Fibroblast of pulmonary artery (primary cell): ENCODE measurements around the gene REX1BD.

ENCODE experiments used
- DNase-seq: peaks from one replicate; pipeline ENCODE4 v3.0.0-alpha.2; 2010; ENCODE audit warnings: low read depth
- H3K4me3 ChIP-seq: replicated peaks from 2 replicates; pipeline ENCODE4 v1.5.1; 2011; ENCODE audit warnings: low read depth, mild to moderate bottlenecking, control low read depth, low read length, moderate library complexity
- TF ChIP-seq, protein P1 (sequence below): IDR thresholded peaks from 2 replicates; pipeline ENCODE4 v1.5.1; 2011; ENCODE audit warnings: mild to moderate bottlenecking, control low read depth, low read length, inconsistent platforms; ENCODE audit errors: missing control alignments

Gene REX1BD

DNA sequence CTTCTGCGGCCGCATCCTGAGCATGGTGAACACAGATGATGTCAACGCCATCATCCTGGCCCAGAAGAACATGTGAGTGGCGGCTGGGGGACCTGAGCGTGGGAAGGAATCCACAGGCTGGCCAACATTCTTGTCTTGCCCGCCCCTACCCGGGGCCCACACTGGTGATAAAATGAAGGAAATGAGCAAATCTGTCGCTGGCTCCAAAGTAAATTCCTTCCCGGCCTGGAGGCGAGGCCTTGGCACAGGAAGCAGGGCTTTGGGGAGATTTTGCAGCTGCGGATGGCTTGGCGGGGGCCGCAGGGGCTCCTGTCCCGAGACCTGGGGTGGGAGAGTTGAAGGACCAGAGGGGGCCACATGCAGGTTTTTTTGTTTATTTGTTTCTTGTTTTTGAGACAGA, 26.5 kb upstream of the REX1BD start:
- TF ChIP-seq, protein P1, sequence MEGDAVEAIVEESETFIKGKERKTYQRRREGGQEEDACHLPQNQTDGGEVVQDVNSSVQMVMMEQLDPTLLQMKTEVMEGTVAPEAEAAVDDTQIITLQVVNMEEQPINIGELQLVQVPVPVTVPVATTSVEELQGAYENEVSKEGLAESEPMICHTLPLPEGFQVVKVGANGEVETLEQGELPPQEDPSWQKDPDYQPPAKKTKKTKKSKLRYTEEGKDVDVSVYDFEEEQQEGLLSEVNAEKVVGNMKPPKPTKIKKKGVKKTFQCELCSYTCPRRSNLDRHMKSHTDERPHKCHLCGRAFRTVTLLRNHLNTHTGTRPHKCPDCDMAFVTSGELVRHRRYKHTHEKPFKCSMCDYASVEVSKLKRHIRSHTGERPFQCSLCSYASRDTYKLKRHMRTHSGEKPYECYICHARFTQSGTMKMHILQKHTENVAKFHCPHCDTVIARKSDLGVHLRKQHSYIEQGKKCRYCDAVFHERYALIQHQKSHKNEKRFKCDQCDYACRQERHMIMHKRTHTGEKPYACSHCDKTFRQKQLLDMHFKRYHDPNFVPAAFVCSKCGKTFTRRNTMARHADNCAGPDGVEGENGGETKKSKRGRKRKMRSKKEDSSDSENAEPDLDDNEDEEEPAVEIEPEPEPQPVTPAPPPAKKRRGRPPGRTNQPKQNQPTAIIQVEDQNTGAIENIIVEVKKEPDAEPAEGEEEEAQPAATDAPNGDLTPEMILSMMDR: no peak
- no peak overlapping the region for H3K4me3 ChIP-seq
- DNase-seq: peak; percentile 88

DNA sequence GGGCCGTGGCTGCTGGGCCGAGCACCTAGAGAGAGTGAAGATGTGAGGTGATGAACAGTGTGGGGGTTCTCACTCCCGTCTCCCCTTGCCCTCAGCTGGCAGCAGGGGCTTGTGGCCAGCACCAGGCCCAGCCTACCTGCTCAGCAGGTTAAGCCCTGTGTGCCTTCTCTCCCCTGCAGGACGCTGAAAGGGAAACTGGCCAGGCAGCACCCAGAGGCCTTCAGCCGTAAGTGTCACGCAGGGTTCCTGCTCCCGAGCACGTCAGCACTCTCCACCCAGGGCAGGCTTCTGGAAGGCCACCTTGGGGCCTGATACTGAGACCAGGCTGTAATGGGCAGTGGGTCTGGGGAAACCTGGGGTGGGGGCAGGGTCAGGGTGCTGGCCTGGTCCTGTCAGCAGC, 21.6 kb upstream of the REX1BD start:
- TF ChIP-seq, protein P1: no peak
- no peak overlapping the region for H3K4me3 ChIP-seq
- DNase-seq: no peak

DNA sequence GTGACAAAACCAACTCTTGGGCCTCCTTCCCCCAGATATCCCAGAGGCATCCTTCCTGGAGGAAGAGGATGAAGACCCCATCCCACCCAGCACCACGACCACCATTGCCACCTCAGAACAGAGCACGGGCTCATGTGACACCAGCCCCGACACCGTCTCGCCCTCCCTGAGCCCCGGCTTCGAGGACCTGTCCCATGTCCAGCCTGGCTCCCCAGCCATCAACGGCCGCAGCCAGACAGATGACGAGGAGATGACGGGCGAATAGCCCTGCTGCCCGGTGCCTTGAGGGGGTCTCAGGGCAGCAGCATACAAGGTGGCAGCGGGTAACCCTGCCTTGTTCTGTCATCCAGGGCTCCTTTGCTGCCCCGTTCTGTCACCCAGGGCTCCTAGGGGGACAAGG, 20.2 kb upstream of the REX1BD start:
- TF ChIP-seq, protein P1: no peak
- DNase-seq: no peak
- H3K4me3 ChIP-seq: no peak overlapping the region

DNA sequence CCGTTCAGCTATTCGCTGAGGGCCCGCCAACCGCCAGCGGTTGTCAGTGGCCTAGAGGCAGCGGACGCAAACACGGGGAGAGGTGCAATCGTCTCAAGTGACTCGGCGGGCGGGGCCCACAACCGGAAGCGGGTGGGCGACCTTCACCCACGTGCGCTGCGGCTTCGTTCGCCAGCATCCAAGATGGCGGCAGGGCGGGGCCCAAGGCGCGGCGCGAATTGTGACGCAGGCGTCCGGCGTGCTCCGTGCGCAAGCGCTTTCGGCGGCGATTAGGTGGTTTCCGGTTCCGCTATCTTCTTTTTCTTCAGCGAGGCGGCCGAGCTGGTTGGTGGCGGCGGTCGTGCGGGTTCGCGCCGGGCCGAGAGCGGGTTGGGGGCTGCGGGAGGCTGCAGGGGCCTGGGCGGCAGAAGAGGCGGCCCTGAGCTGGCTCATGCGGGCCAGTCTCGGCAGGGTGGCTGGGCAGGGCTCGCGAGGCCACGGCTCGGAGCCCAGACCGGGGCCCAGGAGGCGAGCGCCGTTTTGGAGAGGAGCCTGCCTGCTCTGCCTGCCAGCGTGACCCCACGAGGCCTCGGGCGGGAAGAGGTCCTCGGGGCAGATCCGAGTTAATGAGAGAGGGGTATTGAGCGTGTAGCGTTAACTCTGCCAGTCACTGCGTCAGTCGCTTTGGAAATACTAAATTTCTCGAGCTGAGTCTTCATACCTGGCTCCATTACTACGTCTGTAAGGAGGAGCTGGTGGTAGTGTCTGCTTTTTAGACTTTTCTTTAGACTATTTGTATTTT, 16.8 kb upstream of the REX1BD start, which contains the start of gene UBA52:
TSS of gene UBA52 (plus strand) at position 294 of the 781 bp plus-strand sequence. CDS start 1,444 bp downstream, outside the sequence.
- H3K4me3 ChIP-seq: peak within 1 kb of the TSS; percentile 99
- TF ChIP-seq, protein P1: no peak
- DNase-seq: peak; percentile 98

DNA sequence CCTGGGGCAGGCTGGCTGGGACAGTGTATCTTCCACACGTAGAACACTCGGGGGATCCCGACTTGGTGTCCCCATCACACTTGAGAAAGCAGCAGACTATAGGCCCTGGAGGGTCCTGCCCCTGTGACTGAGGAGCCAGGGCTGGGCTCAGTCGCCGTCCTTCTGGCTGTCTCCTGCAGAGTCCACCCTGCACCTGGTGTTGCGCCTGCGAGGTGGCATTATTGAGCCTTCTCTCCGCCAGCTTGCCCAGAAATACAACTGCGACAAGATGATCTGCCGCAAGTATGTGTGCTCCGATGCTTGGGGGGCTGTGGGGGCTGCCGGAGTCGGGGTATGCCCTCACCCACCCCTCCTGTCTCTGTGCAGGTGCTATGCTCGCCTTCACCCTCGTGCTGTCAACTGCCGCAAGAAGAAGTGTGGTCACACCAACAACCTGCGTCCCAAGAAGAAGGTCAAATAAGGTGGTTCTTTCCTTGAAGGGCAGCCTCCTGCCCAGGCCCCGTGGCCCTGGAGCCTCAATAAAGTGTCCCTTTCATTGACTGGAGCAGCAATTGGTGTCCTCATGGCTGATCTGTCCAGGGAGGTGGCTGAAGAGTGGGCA, 13.8 kb upstream of the REX1BD start:
- TF ChIP-seq, protein P1: no peak
- DNase-seq: no peak
- no peak overlapping the region for H3K4me3 ChIP-seq

DNA sequence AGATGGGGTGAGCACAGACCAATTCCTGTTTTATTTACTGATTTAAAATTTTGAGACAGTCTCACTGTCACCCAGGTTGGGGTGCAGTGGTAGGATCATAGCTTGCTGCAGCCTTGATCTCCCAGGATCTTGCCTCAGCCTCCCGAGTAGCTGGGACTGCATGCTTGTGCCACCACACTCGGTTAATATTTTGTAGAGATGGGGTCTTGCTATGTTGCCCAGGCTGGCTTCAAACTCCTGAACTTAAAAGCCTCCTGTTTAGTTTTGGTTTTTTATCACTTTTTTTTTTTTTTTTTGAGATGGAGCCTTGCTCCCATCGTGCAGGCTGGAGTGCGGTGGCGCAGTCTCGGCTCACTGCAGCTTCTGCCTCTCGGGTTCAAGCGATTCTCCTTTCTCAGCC, 12.2 kb upstream of the REX1BD start:
- no peak for DNase-seq
- TF ChIP-seq, protein P1: no peak
- H3K4me3 ChIP-seq: no peak overlapping the region
